SK-N-SH (cell line): ENCODE results near the gene WDR6. TPM values are rescaled to one million over a fixed set of nuclear protein-coding genes. Genes with fewer than 3 reads are reported as not detected.

Source experiments
- CTCF ChIA-PET: fragments of 300-600, 350-600 bp; formaldehyde crosslinking; extraction: SDS; loops from one replicate; lab custom pipeline; 2021; lab: Yijun Ruan, JAX
- POLR2A ChIA-PET: fragments of 350-600 bp; sonication (Branson Sonifier 250); formaldehyde crosslinking; extraction: SDS; loops from one replicate; lab custom pipeline; 2020; ENCODE audit warnings: antibody characterized with exemption, inconsistent platforms; lab: Yijun Ruan, JAX
- DNase-seq: peaks from one replicate; pipeline ENCODE4 v3.0.0; 2012
- H2AFZ ChIP-seq: fragments of 200-600 bp; sonication (generic); 2 replicates; pipeline ENCODE4 v1.8.1; 2016; ENCODE audit warnings: antibody characterized with exemption, mild to moderate bottlenecking, low read depth
- H3F3A ChIP-seq: fragments of 200-600 bp; sonication (generic); replicated peaks from 2 replicates; pipeline ENCODE3; 2016; ENCODE audit warnings: antibody characterized with exemption, mild to moderate bottlenecking; ENCODE audit not compliant: insufficient read depth
- H3K27ac ChIP-seq, 2 experiments: fragments of 200-500 bp in 1 of 2; fragments of 200-600 bp in 1 of 2; sonication (Bioruptor generic) in 1 of 2; sonication (generic), shearing (Covaris generic) in 1 of 2; 2 replicates each; pipeline versions ENCODE4 v1.5.1 to v1.6.1; 2014 to 2016; ENCODE audit warnings: low read depth in 2 of 2, inconsistent platforms in 1 of 2, low read length in 1 of 2, mild to moderate bottlenecking in 1 of 2, mixed read lengths in 1 of 2
- H3K27me3 ChIP-seq: fragments of 200-600 bp; sonication (generic), shearing (Covaris generic); 2 replicates; pipeline ENCODE4 v1.6.1; 2016; ENCODE audit warnings: mixed run types; ENCODE audit not compliant: insufficient read depth
- H3K36me3 ChIP-seq, 2 experiments: fragments of 200-500 bp in 1 of 2; fragments of 200-600 bp in 1 of 2; sonication (Bioruptor generic) in 1 of 2; sonication (generic) in 1 of 2; replicated peaks in 1 of 2; 2 replicates each; pipeline versions ENCODE3 to v1.5.1; 2014 to 2016; ENCODE audit warnings: low read length in 1 of 2, mild to moderate bottlenecking in 1 of 2; ENCODE audit not compliant: insufficient read depth in 2 of 2, control insufficient read depth in 1 of 2
- H3K4me1 ChIP-seq, 2 experiments: fragments of 200-500 bp in 1 of 2; fragments of 200-600 bp in 1 of 2; sonication (Bioruptor generic) in 1 of 2; sonication (generic), shearing (Covaris generic) in 1 of 2; 2 replicates each; pipeline versions ENCODE4 v1.5.1 to v1.6.1; 2014 to 2016; ENCODE audit warnings: low read depth in 1 of 2, low read length in 1 of 2, mixed run types in 1 of 2; ENCODE audit not compliant: insufficient read depth in 2 of 2, control insufficient read depth in 1 of 2
- H3K4me2 ChIP-seq: fragments of 200-600 bp; sonication (generic), shearing (Covaris generic); 2 replicates; pipeline ENCODE4 v1.6.1; 2017; ENCODE audit warnings: mixed run types
- H3K4me3 ChIP-seq, 2 experiments: fragments of 200-500 bp in 1 of 2; fragments of 200-600 bp in 1 of 2; sonication (Bioruptor generic) in 1 of 2; sonication (generic), shearing (Covaris generic) in 1 of 2; 2 replicates each; pipeline versions ENCODE4 v1.5.1 to v1.8.1; 2014 to 2016; ENCODE audit warnings: low read depth in 2 of 2, inconsistent platforms in 1 of 2, low read length in 1 of 2, mild to moderate bottlenecking in 1 of 2, mixed read lengths in 1 of 2, moderate library complexity in 1 of 2
- H3K79me2 ChIP-seq: fragments of 200-600 bp; sonication (generic); 2 replicates; pipeline ENCODE4 v1.8.1; 2017; ENCODE audit warnings: mild to moderate bottlenecking; ENCODE audit not compliant: insufficient read depth
- H3K9ac ChIP-seq: fragments of 200-600 bp; sonication (generic); 2 replicates; pipeline ENCODE4 v1.6.1; 2017; ENCODE audit warnings: mixed run types
- H3K9me2 ChIP-seq: fragments of 200-600 bp; sonication (generic); 2 replicates; pipeline ENCODE4 v1.6.1; 2017; ENCODE audit warnings: mixed run types
- H3K9me3 ChIP-seq: fragments of 200-600 bp; sonication (generic); 2 replicates; pipeline ENCODE4 v1.6.1; 2017; ENCODE audit warnings: mixed run types, mild to moderate bottlenecking, moderate library complexity
- H4K20me1 ChIP-seq: fragments of 200-600 bp; sonication (generic); 2 replicates; pipeline ENCODE4 v1.6.1; 2017; ENCODE audit warnings: mild to moderate bottlenecking, mixed run types; ENCODE audit not compliant: insufficient read depth
- CHD2 ChIP-seq: fragments of 150-350 bp; IDR thresholded peaks from 2 replicates; pipeline ENCODE4 v1.6.1; 2018; ENCODE audit warnings: low read length; ENCODE audit not compliant: partially characterized antibody
- ELF1 ChIP-seq: IDR thresholded peaks from 2 replicates; pipeline ENCODE4 v1.4.0; 2012
- EP300 ChIP-seq, 2 experiments: IDR thresholded peaks; 2 replicates each; pipeline versions ENCODE4 v1.4.0 to v1.6.1; 2012; ENCODE audit warnings: borderline replicate concordance in 1 of 2, low read depth in 1 of 2, low read length in 1 of 2
- EZH2phosphoT487 ChIP-seq: fragments of 200-600 bp; sonication (generic); IDR thresholded peaks from 2 replicates; pipeline ENCODE4 v1.6.1; 2017; ENCODE audit warnings: low read depth, mixed run types, mild to moderate bottlenecking, antibody characterized with exemption, moderate library complexity, borderline replicate concordance
- FOXJ3 ChIP-seq: sonication (generic); formaldehyde crosslinking; IDR thresholded peaks from 2 replicates; pipeline ENCODE4 v1.5.1; 2020; ENCODE audit warnings: mild to moderate bottlenecking, missing genetic modification reagents
- FOXM1 ChIP-seq: IDR thresholded peaks from 2 replicates; pipeline ENCODE4 v1.4.0; 2012; ENCODE audit warnings: low read depth, mild to moderate bottlenecking
- GABPA ChIP-seq: IDR thresholded peaks from 2 replicates; pipeline ENCODE4 v1.4.0; 2012; ENCODE audit warnings: low read depth, mild to moderate bottlenecking
- GATA2 ChIP-seq: sonication (generic); formaldehyde crosslinking; IDR thresholded peaks from 2 replicates; pipeline ENCODE4 v1.5.0; 2020; ENCODE audit warnings: mild to moderate bottlenecking, missing genetic modification reagents
- MEF2A ChIP-seq: IDR thresholded peaks from 2 replicates; pipeline ENCODE4 v1.4.0; 2012; ENCODE audit warnings: low read depth, borderline replicate concordance
- MXI1 ChIP-seq: IDR thresholded peaks from 2 replicates; pipeline ENCODE4 v1.6.1; 2012; ENCODE audit warnings: mild to moderate bottlenecking, low read depth, low read length, improper control_type of control experiment
- POLR2AphosphoS5 ChIP-seq: IDR thresholded peaks from 2 replicates; pipeline ENCODE4 v1.6.1; 2012; ENCODE audit warnings: low read depth, low read length
- RCOR1 ChIP-seq: fragments of 150-350 bp; IDR thresholded peaks from 2 replicates; pipeline ENCODE4 v1.6.1; 2017; ENCODE audit warnings: antibody characterized with exemption, low read length
- RFX5 ChIP-seq: IDR thresholded peaks from 2 replicates; pipeline ENCODE4 v1.6.1; 2012; ENCODE audit warnings: mild to moderate bottlenecking, improper control_type of control experiment, low read length
- SMC3 ChIP-seq: IDR thresholded peaks from 2 replicates; pipeline ENCODE4 v1.6.1; 2012; ENCODE audit warnings: low read depth, low read length, improper control_type of control experiment
- TAF1 ChIP-seq: IDR thresholded peaks from 2 replicates; pipeline ENCODE4 v1.6.1; 2012; ENCODE audit warnings: low read depth, mild to moderate bottlenecking, low read length, moderate library complexity, borderline replicate concordance
- YY1 ChIP-seq: IDR thresholded peaks from 2 replicates; pipeline ENCODE4 v1.4.0; 2012; ENCODE audit warnings: low read depth, mild to moderate bottlenecking
- WGBS: methylation state at CpG from one replicate; pipeline ENCODE4 v1.1.6; 2017; ENCODE audit warnings: low lambda C conversion rate; 5-methylcytosine and 5-hydroxymethylcytosine counted together
- polyA plus RNA-seq, 3 experiments: library from polyadenylated mRNA; depleted of rRNA; stranded (reverse); fragments of >200 nt; gene quantifications; 2 replicates each; pipeline ENCODE4 v1.2.3, GENCODE V29; 2012
- TF ChIP-seq, protein P1 (sequence below): IDR thresholded peaks from 2 replicates; pipeline ENCODE4 v1.6.1; 2012; ENCODE audit warnings: mild to moderate bottlenecking, low read depth, low read length, moderate library complexity
- TF ChIP-seq, protein P2 (sequence below): fragments of 150-350 bp; IDR thresholded peaks from 2 replicates; pipeline ENCODE4 v1.6.1; 2016; ENCODE audit warnings: mild to moderate bottlenecking, low read depth, low read length
- TF ChIP-seq, protein P3 (sequence below): IDR thresholded peaks from 2 replicates; pipeline ENCODE4; 2012
- TF ChIP-seq, protein P4 (sequence below): fragments of 150-350 bp; IDR thresholded peaks from 2 replicates; pipeline ENCODE4 v1.6.1; 2017; ENCODE audit warnings: antibody characterized with exemption, low read length, low read depth, borderline replicate concordance

Gene WDR6
- polyA plus RNA-seq, 1 of the 3 experiments (the other 2 are of a cell fraction), result 230 TPM

DNA sequence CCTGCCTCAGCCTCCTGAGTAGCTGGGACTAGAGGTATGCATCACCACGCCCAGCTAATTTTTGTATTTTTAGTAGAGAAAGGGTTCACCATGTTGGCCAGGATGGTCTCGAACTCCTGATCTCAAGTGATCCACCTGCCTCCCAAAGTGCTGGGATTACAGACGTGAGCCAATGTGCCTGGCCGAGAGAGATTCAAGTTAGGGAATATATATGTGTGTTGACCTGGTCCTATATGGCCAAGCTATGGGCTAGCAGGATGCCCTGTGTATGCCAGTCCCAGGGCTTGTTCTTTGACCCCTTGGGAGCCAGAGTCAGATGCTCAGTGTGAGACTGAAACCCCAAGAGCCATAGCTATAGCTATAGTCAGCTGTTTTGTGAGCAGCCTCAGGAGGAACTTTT is 16.6 kb downstream of the WDR6 start (continued):
- TF ChIP-seq, protein P1, sequence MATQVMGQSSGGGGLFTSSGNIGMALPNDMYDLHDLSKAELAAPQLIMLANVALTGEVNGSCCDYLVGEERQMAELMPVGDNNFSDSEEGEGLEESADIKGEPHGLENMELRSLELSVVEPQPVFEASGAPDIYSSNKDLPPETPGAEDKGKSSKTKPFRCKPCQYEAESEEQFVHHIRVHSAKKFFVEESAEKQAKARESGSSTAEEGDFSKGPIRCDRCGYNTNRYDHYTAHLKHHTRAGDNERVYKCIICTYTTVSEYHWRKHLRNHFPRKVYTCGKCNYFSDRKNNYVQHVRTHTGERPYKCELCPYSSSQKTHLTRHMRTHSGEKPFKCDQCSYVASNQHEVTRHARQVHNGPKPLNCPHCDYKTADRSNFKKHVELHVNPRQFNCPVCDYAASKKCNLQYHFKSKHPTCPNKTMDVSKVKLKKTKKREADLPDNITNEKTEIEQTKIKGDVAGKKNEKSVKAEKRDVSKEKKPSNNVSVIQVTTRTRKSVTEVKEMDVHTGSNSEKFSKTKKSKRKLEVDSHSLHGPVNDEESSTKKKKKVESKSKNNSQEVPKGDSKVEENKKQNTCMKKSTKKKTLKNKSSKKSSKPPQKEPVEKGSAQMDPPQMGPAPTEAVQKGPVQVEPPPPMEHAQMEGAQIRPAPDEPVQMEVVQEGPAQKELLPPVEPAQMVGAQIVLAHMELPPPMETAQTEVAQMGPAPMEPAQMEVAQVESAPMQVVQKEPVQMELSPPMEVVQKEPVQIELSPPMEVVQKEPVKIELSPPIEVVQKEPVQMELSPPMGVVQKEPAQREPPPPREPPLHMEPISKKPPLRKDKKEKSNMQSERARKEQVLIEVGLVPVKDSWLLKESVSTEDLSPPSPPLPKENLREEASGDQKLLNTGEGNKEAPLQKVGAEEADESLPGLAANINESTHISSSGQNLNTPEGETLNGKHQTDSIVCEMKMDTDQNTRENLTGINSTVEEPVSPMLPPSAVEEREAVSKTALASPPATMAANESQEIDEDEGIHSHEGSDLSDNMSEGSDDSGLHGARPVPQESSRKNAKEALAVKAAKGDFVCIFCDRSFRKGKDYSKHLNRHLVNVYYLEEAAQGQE, result no peak
- TF ChIP-seq YY1, result no peak

DNA sequence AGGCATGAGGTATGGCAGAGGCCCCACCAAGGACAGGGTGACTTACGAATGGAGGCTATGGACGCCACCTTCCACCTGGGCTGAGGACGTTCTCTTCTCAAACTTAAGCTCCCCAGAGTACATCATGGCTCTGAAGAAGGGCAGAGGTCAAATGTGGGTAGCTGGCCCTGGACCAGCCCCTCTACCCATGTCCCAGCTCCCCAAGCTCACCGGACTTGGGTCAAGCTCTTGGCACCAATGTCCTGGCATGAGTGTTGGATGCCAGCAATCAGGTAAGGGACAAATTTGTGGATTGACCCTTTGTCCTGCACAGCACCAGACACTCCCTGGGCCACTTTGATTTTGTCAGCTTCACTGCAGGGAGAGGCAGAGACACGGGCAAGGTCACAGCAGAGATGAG is 17.3 kb downstream of the WDR6 start:
- no peaks in the 10 kb centered on the region for H3K9me2 ChIP-seq
- no peaks in the 10 kb centered on the region for H4K20me1 ChIP-seq
- peaks cover 87% of the 10 kb centered on the region for H3K79me2 ChIP-seq
- H3K27ac ChIP-seq, result no peak overlapping the region
- no peak overlapping the region for H3K9ac ChIP-seq
- no peak overlapping the region for H3K4me2 ChIP-seq
- TF ChIP-seq, protein P1, result no peak
- TF ChIP-seq, protein P2, sequence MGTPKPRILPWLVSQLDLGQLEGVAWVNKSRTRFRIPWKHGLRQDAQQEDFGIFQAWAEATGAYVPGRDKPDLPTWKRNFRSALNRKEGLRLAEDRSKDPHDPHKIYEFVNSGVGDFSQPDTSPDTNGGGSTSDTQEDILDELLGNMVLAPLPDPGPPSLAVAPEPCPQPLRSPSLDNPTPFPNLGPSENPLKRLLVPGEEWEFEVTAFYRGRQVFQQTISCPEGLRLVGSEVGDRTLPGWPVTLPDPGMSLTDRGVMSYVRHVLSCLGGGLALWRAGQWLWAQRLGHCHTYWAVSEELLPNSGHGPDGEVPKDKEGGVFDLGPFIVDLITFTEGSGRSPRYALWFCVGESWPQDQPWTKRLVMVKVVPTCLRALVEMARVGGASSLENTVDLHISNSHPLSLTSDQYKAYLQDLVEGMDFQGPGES, result no peak
- TF ChIP-seq GABPA, result no peak
- TF ChIP-seq RFX5, result no peak
- no peak for TF ChIP-seq CHD2
- TF ChIP-seq RCOR1, result no peak
- TF ChIP-seq ELF1, result no peak
- no peak for TF ChIP-seq MXI1
- no peak for TF ChIP-seq FOXJ3 (CRISPR knock-in tag)
- TF ChIP-seq EZH2phosphoT487, result no peak
- TF ChIP-seq, protein P3, sequence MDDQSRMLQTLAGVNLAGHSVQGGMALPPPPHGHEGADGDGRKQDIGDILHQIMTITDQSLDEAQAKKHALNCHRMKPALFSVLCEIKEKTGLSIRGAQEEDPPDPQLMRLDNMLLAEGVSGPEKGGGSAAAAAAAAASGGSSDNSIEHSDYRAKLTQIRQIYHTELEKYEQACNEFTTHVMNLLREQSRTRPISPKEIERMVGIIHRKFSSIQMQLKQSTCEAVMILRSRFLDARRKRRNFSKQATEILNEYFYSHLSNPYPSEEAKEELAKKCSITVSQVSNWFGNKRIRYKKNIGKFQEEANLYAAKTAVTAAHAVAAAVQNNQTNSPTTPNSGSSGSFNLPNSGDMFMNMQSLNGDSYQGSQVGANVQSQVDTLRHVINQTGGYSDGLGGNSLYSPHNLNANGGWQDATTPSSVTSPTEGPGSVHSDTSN, result no peak
- TF ChIP-seq EP300 (IDR thresholded peaks at IDR 0.05; ENCODE audit: borderline replicate concordance in 1 of 2, low read depth in 1 of 2, low read length in 1 of 2), result no peak
- TF ChIP-seq POLR2AphosphoS5, result no peak
- TF ChIP-seq GATA2 (CRISPR knock-in tag), result no peak
- no peak for TF ChIP-seq YY1
- TF ChIP-seq SMC3, result no peak
- TF ChIP-seq TAF1, result no peak
- TF ChIP-seq, protein P4, sequence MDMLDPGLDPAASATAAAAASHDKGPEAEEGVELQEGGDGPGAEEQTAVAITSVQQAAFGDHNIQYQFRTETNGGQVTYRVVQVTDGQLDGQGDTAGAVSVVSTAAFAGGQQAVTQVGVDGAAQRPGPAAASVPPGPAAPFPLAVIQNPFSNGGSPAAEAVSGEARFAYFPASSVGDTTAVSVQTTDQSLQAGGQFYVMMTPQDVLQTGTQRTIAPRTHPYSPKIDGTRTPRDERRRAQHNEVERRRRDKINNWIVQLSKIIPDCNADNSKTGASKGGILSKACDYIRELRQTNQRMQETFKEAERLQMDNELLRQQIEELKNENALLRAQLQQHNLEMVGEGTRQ, result no peak
- TF ChIP-seq FOXM1, result no peak
- TF ChIP-seq MEF2A, result no peak
- H3F3A ChIP-seq, result peaks cover 45% of the 10 kb centered on the region
- no peaks in the 10 kb centered on the region for H3K27me3 ChIP-seq
- H3K4me1 ChIP-seq, result peaks cover 10 to 45% of the 10 kb centered on the region in 2 experiments; a peak in 3 of 4 replicates
- no peaks in the 10 kb centered on the region for H3K9me3 ChIP-seq
- CTCF ChIA-PET, result interaction anchor here (1.1 to 14.2 kb wide), 5 partner anchors 12 to 425 kb away, joined by 3 to 114 read pairs (median 14); partner anchors contain the start of genes P4HTM and WDR6
- WGBS, result 55% methylated on average over 2 of the region's 5 CpGs
- POLR2A ChIA-PET, result interaction anchor here (1.0 kb wide), 1 partner anchor 69 kb away, joined by 4 read pairs; the partner anchor contains the start of gene QRICH1
- no peak overlapping the region for H2AFZ ChIP-seq
- peaks cover 44 to 52% of the 10 kb centered on the region in 2 experiments for H3K36me3 ChIP-seq
- H3K4me3 ChIP-seq, result no peak overlapping the region
- DNase-seq, result no peak
